Hippocampal formation (tissue), 2 donors: Measurements from ENCODE around the gene NAV2.

Experiments
- DNase-seq, 2 donors: peaks; one replicate each; lab custom pipeline; 2025; lab: John Stamatoyannopoulos, UW

Gene NAV2

GRCh38 chr11:19779740-19780139, 67.1 kb downstream of the NAV2 start:
- DNase-seq: no peak

- DNase-seq: no peak
Observed at GRCh38 chr11:19781351-19781750, 68.7 kb downstream of the NAV2 start.

GRCh38 chr11:19785265-19785664, 72.6 kb downstream of the NAV2 start:
- no peak for DNase-seq

- DNase-seq: no peak
Observed at GRCh38 chr11:19786644-19787043, 74.0 kb downstream of the NAV2 start.

- no peak for DNase-seq
Observed at GRCh38 chr11:19788435-19788834, 75.8 kb downstream of the NAV2 start.

- no peak for DNase-seq
Observed at GRCh38 chr11:19789245-19789644, 76.6 kb downstream of the NAV2 start.

GRCh38 chr11:19789835-19790710, 77.4 kb downstream of the NAV2 start:
- DNase-seq: no peak

GRCh38 chr11:19790831-19791552, 78.4 kb downstream of the NAV2 start:
- DNase-seq: no peak

- no peak for DNase-seq
Observed at GRCh38 chr11:19792510-19792909, 79.9 kb downstream of the NAV2 start.

GRCh38 chr11:19793326-19793725, 80.7 kb downstream of the NAV2 start:
- no peak for DNase-seq

- no peak for DNase-seq
Observed at GRCh38 chr11:19794161-19794560, 81.5 kb downstream of the NAV2 start.

GRCh38 chr11:19795082-19795481, 82.4 kb downstream of the NAV2 start:
- no peak for DNase-seq

GRCh38 chr11:19800162-19800561, 87.5 kb downstream of the NAV2 start:
- DNase-seq: no peak

GRCh38 chr11:19800714-19801519, 88.3 kb downstream of the NAV2 start:
- no peak for DNase-seq

GRCh38 chr11:19802773-19803293, 90.2 kb downstream of the NAV2 start:
- DNase-seq: no peak

- no peak for DNase-seq
Observed at GRCh38 chr11:19803506-19803998, 90.9 kb downstream of the NAV2 start.

- DNase-seq: no peak
Observed at GRCh38 chr11:19805376-19805775, 92.7 kb downstream of the NAV2 start.

- no peak for DNase-seq
Observed at GRCh38 chr11:19805827-19806226, 93.2 kb downstream of the NAV2 start.

- DNase-seq: no peak
Observed at GRCh38 chr11:19806251-19806650, 93.6 kb downstream of the NAV2 start.

GRCh38 chr11:19808076-19808911, 95.7 kb downstream of the NAV2 start:
- no peak for DNase-seq

GRCh38 chr11:19810852-19811251, 98.2 kb downstream of the NAV2 start:
- no peak for DNase-seq
